A673 (cell line): ENCODE results near the gene EGFR. TPM values are rescaled to one million over a fixed set of nuclear protein-coding genes. Genes with fewer than 3 reads are reported as not detected.

Experiments
- BruUV-seq: library from RNA; stranded (reverse); fragments of 400-500 nt; replicated peaks from 2 replicates; lab custom pipeline; 2021; lab: Mats Ljungman, UMichigan
- CTCF ChIA-PET: fragments of 300-600 bp; sonication (Branson Sonifier 250); formaldehyde crosslinking; loops from one replicate; lab custom pipeline; 2022; ENCODE audit warnings: antibody characterized with exemption; lab: Charles Lee
- POLR2A ChIA-PET: fragments of 300-600 bp; sonication (Branson Sonifier 250); formaldehyde crosslinking; loops from one replicate; lab custom pipeline; 2022; ENCODE audit warnings: antibody characterized with exemption; ENCODE audit not compliant: low non-redundant PET; lab: Charles Lee
- DNase-seq: peaks from one replicate; pipeline ENCODE4 v3.0.0-alpha.2; 2015; ENCODE audit warnings: low spot score
- H3K27ac ChIP-seq: fragments of 200-600 bp; sonication (generic); 2 replicates; pipeline ENCODE4 v1.5.1; 2016; ENCODE audit warnings: mixed run types, low read depth, mild to moderate bottlenecking, mixed read lengths, antibody characterized with exemption, low read length; ENCODE audit not compliant: poor library complexity, severe bottlenecking
- H3K27me3 ChIP-seq: fragments of 200-600 bp; sonication (generic); replicated peaks from 2 replicates; pipeline ENCODE4 v1.6.1; 2017; ENCODE audit warnings: mixed run types, low read depth, mild to moderate bottlenecking, mixed read lengths, antibody characterized with exemption, low read length; ENCODE audit not compliant: insufficient read depth, poor library complexity
- H3K36me3 ChIP-seq: fragments of 200-600 bp; sonication (generic); 2 replicates; pipeline ENCODE4 v1.6.1; 2016; ENCODE audit warnings: mixed run types, mild to moderate bottlenecking, mixed read lengths, antibody characterized with exemption, low read length; ENCODE audit not compliant: insufficient read depth, poor library complexity, severe bottlenecking
- H3K4me1 ChIP-seq: fragments of 200-600 bp; sonication (generic); 2 replicates; pipeline ENCODE4 v1.6.1; 2017; ENCODE audit warnings: mixed run types, mild to moderate bottlenecking, mixed read lengths, antibody characterized with exemption, low read length; ENCODE audit not compliant: insufficient read depth, poor library complexity, severe bottlenecking
- H3K4me3 ChIP-seq: fragments of 200-600 bp; sonication (generic); 2 replicates; pipeline ENCODE4 v1.5.1; 2016; ENCODE audit warnings: low read depth, mixed run types, mild to moderate bottlenecking, mixed read lengths, low read length; ENCODE audit not compliant: poor library complexity, severe bottlenecking
- H3K9me3 ChIP-seq: fragments of 200-600 bp; sonication (generic); 2 replicates; pipeline ENCODE4 v1.6.1; 2016; ENCODE audit warnings: mixed run types, low read depth, mild to moderate bottlenecking, mixed read lengths, antibody characterized with exemption, low read length; ENCODE audit not compliant: poor library complexity, severe bottlenecking
- EZH2 ChIP-seq: fragments of 200-600 bp; sonication (generic); IDR thresholded peaks from 2 replicates; pipeline ENCODE4 v1.6.1; 2017; ENCODE audit warnings: borderline replicate concordance, low read depth, mild to moderate bottlenecking, mixed read lengths, antibody characterized with exemption, low read length; ENCODE audit not compliant: poor library complexity, severe bottlenecking
- intact Hi-C: fragments of 100-400 bp; cut with micrococcal nuclease; formaldehyde crosslinking; loops from one replicate; pipeline ENCODE4 v1.10.0; 2022; ENCODE audit not compliant: unreplicated experiment
- total RNA-seq: library from RNA; stranded (reverse); gene quantifications from 2 replicates; pipeline ENCODE4 v1.2.3, GENCODE V29; 2021
- TF ChIP-seq, protein P1 (sequence below): fragments of 300-800, 200-600 bp; sonication (generic); conservative IDR thresholded peaks from 2 replicates; pipeline ENCODE4 v1.5.1; 2017; ENCODE audit warnings: low read depth, mild to moderate bottlenecking, antibody characterized with exemption, low read length, moderate library complexity, mixed read lengths

Gene EGFR
- total RNA-seq, 1 experiment from 2014 or later = 0.84 TPM

DNA sequence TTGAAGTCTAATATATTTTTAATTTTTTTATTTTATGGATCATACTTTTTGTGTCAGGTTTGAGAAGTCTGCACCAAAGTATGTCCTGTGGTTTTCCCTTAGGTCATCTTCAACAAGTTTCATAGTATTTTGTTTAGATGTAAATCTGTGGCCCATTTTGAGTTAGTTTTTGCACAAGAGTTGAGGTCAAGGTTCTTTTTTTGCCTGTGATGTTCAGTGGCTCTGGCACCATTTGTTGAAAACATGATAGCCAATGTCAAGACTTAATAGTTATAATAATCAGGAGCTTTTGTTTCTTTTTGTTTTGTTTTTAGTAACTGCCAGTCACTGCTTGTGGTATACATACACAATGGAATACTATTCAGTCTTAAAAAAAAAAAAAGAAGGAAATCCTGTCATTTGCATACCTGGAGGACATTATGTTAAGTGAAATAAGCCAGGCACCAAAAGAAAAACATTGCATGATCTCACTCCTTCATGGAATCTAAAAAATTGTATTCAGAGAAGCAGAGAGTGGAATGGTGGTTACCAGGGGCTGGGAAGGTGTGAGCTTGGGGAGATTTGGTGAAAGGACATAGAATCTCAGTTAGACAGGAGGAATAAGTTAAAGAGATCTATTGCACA, 61.3 kb downstream of the EGFR start:
- POLR2A ChIA-PET = no interaction called here
- H3K4me1 ChIP-seq = no peaks in the 10 kb centered on the region
- H3K27ac ChIP-seq = no peak overlapping the region

DNA sequence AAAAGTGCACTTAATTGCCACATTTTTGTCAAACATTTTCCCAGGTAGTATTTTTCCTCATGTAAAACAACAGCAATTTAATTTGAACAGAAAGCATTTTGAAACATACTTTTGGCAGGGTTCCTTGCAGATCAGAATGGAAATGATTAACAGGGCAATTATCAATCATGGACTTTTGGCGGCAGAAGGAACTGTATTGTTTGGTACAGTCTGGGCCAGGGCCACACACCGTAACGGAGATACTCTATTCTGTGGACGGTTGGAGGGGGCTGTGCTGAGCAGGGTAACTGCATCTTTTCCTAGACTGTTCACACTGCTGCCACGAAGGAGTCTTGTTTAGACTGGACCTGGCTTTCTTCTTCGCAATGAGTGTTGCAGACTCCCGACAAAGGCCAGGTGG, 62.3 kb downstream of the EGFR start:
- Histone ChIP-seq H3K4me1 (peaks cover 5% of the 10 kb centered on the region), H3K9me3 (no peaks in the 10 kb centered on the region), H3K4me3 (no peak overlapping the region), H3K27me3 (no peaks in the 10 kb centered on the region), H3K27ac (no peak overlapping the region), H3K36me3 (no peaks in the 10 kb centered on the region)
- BruUV-seq = no TSS peak
- intact Hi-C loops = no loop called here
- ChIA-PET CTCF (no interaction called here), POLR2A (no interaction called here)
- no peak for DNase-seq
- TF ChIP-seq EZH2 = no peak
- TF ChIP-seq, protein P1, sequence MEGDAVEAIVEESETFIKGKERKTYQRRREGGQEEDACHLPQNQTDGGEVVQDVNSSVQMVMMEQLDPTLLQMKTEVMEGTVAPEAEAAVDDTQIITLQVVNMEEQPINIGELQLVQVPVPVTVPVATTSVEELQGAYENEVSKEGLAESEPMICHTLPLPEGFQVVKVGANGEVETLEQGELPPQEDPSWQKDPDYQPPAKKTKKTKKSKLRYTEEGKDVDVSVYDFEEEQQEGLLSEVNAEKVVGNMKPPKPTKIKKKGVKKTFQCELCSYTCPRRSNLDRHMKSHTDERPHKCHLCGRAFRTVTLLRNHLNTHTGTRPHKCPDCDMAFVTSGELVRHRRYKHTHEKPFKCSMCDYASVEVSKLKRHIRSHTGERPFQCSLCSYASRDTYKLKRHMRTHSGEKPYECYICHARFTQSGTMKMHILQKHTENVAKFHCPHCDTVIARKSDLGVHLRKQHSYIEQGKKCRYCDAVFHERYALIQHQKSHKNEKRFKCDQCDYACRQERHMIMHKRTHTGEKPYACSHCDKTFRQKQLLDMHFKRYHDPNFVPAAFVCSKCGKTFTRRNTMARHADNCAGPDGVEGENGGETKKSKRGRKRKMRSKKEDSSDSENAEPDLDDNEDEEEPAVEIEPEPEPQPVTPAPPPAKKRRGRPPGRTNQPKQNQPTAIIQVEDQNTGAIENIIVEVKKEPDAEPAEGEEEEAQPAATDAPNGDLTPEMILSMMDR = no peak

More for the DNA sequence above, 61.3 kb downstream of the EGFR start:
- Histone ChIP-seq H3K4me3 (no peak overlapping the region), H3K36me3 (no peaks in the 10 kb centered on the region), H3K9me3 (no peaks in the 10 kb centered on the region), H3K27me3 (no peaks in the 10 kb centered on the region)
- TF ChIP-seq, protein P1 = no peak
- TF ChIP-seq EZH2 = no peak
- DNase-seq = no peak
- CTCF ChIA-PET = no interaction called here
- intact Hi-C loops = no loop called here
- BruUV-seq = no TSS peak

DNA sequence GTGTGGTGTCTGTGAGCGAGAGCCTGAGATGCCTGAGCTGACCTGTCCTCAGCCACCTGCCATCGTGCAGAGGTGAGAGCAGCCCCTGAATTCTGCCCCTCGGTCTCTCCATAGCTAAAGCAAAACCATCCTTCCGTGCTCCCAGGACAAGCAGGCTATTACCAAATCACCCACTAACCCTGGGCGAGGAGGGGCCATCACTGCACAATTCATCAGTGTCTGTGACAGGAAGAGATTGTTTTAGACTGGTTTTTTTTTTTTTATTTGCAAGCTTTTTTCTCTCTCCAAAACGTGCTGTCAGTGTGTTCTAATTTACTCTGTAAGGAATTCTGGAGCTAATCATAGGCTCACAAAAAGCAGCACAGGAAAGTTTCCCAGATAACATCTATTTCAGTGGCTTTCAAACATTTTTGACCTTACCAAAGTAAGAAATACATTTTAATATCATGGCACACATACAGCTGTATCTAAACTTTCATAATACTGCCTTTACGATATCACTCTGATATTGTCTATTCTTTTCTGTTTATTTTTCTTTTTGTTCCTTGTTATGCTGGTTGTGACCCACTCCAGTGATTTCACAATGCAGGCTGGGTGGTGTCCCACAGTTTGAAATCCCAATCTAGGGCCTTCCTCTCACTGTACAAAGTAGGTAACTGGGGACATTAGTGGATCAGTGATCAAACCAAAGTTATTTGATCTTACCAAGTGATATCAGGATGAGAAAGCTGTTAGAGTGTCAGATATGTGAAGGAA, 62.8 kb downstream of the EGFR start:
- intact Hi-C loops = no loop called here
- no TSS peak for BruUV-seq
- Histone ChIP-seq H3K27ac (no peak overlapping the region), H3K27me3 (no peaks in the 10 kb centered on the region), H3K9me3 (no peaks in the 10 kb centered on the region), H3K4me1 (peaks cover 10% of the 10 kb centered on the region), H3K4me3 (no peak overlapping the region), H3K36me3 (no peaks in the 10 kb centered on the region)
- ChIA-PET CTCF (no interaction called here), POLR2A (no interaction called here)
- DNase-seq = no peak
- TF ChIP-seq, protein P1 = no peak
- TF ChIP-seq EZH2 = no peak
